ENCODE results near the gene PDZRN4.
"Not testable (repeated sequence)": the region's sequence is repeated elsewhere in the genome, so short reads cannot be mapped to it uniquely, and the experiment has no call there.

PDZRN4 gene

GRCh38 chr12:41188058-41188840, at the start of gene PDZRN4:
PDZRN4 (plus strand) TSS chr12:41188320.
- DNase-seq (ENCODE audit: low spot score) = no peak

- DNase-seq (ENCODE audit: low spot score) = no peak
Observed at GRCh38 chr12:41140117-41140516, 48.0 kb upstream of the PDZRN4 start.

DNA sequence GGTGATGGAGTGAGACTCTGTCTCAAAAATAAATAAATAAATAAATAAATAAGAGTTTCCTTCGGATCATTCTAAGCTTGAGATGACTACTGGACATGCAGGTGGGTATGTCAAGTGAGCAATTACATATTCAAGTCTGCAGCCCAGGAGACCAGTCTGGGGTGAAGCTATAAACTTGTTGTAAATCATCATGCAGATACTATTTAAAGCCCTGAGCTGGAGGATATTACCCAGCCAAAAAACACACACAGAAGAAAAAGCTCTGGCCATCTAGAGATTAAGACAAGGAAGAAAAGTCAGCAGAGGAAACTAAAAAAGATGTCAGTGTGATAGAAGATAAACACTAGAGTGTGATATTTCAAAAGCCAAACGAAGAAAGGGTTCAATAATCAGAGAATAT, 47.0 kb upstream of the PDZRN4 start:
- DNase-seq (ENCODE audit: low spot score) = no peak

DNA sequence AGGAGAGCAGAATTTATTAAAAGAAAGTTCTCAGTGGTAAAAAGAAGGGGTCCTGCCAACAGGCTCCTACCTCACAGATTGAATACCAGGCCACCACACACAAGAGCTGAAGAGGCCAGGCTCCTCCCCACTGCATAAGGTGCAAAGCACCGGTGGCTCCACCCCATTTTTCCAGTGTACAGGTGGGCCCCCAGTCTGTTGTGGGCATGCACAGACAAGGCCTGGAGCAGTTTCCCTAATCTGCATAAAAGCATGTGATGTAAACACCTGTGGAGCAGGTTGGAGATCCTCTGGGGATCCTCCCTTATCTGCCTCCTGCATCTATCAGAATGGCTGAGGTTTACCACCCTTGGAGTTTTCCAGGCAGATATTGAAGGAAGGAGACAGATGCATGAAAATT, 45.7 kb upstream of the PDZRN4 start:
- no peak for DNase-seq (ENCODE audit: low spot score)

GRCh38 chr12:41151793-41152192, 36.3 kb upstream of the PDZRN4 start:
- no peak for DNase-seq (ENCODE audit: low spot score)

DNA sequence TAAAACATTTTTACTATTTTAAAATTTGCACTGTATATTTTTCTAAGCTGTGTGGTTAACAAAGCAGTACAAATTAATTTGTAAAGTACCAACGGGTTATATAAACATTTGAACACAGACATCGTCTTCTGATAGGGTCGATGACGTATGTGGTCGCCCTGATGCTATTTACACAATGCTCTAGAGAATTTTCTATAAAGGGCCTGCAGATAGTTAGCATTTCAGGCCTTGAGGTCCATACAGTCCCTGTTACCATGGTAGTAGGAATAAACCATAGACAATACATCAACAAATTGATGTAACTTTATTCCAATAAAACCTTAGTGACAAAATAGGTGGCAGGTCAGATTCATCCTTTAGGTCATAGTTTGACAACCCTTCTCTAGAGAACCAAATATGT, 25.7 kb upstream of the PDZRN4 start:
- DNase-seq (ENCODE audit: low spot score) = no peak

DNA sequence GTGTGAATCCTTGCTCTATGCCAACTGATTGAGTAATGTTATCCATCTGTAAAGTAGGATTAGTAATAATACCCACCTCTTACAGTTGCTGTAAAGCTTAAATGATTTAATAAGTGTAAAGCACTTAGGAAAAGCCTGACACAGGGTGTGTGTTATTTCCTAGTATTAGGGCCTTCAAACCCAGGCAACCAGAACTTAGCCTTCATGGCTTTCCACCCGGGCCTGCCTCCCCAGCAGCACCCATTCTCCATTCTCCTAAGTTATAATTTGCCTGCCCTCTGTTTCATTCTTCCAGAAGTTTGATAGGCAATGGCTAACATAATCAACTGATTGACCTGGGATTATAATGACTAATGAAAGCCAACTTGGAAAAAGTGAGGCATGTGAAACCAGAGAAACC, 20.4 kb upstream of the PDZRN4 start:
- no peak for DNase-seq (ENCODE audit: low spot score)

DNA sequence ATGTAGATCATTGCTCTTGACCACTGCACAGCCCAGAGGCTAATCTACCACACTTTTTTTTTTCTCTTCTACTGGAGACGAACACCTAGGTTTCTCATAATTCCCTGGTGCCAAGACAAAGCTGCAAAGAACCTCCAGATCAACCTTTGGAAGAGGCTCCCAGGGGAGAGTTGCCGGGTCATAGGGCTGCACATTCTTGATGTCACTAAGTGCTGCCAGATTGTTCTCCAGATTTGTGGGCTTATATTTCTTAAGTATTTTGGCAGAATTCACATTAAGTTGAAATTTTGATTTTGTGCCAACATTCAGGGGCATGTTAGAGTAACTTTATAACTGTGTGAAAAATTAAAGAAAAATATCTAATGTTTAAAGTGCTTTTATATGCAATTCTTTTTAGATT, 13.5 kb upstream of the PDZRN4 start:
- no peak for DNase-seq (ENCODE audit: low spot score)

GRCh38 chr12:41179507-41179906, 8.6 kb upstream of the PDZRN4 start:
- DNase-seq (ENCODE audit: low spot score) = not testable (repeated sequence)

- no peak for DNase-seq (ENCODE audit: low spot score)
Observed at GRCh38 chr12:41184864-41185263, 3.3 kb upstream of the PDZRN4 start.

DNA sequence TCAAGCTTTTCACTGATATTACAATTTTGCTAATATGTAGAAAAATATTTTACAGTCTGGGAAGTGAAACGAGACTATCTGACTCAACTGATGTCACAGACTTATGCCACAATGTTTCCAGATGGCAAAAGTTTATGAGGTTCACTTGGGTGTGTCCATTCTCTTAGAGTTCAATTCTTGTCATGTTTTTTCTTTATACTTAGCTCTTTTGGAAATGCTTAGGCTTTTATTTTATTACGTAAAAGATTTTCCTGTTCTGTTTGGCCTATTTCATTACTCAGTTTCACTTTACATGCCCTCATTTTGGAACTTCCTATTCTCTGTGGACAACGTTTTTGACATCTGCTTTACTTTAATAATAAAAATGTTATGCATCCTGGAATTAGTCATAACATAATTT, 2.1 kb upstream of the PDZRN4 start:
- DNase-seq (ENCODE audit: low spot score) = no peak

DNA sequence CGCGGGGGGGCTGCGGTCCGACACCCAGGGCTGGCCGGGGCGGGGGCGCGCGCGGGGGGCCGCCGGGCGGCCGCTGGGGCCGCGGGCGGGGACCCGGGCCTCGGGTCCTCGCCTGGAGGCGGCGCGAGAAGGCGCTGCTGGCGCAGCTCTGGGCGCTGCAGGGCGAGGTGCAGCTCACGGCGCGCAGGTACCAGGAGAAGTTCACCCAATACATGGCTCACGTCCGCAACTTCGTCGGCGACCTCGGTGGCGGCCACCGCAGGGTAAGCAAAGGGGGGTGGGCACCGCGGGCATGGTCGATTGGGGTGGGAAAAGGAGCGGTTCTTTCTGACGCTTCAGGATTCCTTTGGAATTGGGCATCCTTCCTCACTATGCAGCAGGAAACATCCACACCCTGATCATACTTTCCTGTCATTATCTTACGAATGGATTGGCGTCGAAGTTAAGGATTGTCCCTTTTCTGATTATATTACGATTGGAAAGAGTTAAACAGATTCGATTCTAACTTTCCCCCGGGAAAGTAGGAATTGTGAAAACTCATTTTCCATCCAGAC, 798 bp downstream of the PDZRN4 start:
- no peak for DNase-seq (ENCODE audit: low spot score)

GRCh38 chr12:41189395-41190251, 1.5 kb downstream of the PDZRN4 start:
- DNase-seq (ENCODE audit: low spot score) = no peak

- peak; percentile 28 for DNase-seq (ENCODE audit: low spot score)
Observed at GRCh38 chr12:41190338-41190737, 2.2 kb downstream of the PDZRN4 start.

GRCh38 chr12:41191549-41191948, 3.4 kb downstream of the PDZRN4 start:
- DNase-seq (ENCODE audit: low spot score) = not testable (repeated sequence)

DNA sequence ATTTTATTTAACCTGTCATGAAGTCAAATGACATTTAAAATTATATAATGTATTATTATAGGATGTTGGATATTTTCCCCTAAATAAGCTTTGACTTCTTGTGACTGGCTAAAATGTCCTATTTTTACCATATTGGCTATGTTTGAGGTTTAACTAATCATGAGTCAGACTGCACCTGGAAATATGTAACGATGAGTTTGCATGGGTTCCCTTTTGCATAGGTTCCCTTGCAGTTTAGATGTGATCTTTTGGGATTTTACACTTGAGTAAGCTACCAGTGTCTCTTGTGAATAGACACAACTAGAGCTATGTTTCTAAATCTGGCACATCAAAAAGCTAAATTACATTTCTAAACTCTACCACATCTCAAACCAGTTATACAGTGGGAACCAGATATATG, 5.2 kb downstream of the PDZRN4 start:
- DNase-seq (ENCODE audit: low spot score) = no peak

GRCh38 chr12:41202051-41202450, 13.9 kb downstream of the PDZRN4 start:
- no peak for DNase-seq (ENCODE audit: low spot score)

DNA sequence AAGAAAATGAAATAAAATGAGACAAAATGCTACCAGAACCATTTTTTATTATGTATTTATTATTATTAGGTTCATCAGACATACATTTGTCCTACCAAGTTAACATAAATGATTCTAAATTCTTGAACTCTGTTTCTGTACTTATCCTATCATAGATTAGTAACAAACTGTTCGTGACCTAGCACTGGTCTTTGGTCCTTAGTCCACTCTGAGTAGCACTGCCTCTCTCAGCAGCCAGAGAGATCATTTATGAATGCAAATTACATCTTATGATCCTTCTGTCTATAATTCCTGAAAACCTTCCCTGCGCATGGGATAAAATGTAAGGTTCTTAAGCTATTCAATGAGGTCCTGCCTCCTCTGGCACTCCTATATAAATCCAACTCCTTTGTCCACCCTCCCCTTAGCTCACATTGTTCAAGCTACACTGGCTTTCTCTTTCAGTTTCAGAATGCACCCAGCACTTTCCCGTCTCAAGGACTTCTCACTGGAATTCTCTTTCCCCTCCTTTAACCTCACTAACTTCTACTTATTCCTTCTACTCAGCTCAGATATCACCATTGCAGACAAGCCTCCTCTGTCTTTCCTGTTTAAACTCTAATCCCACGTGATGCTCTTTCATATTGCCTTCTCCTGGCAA, 17.1 kb downstream of the PDZRN4 start:
- DNase-seq (ENCODE audit: low spot score) = no peak

GRCh38 chr12:41206298-41206697, 18.2 kb downstream of the PDZRN4 start:
- no peak for DNase-seq (ENCODE audit: low spot score)

DNA sequence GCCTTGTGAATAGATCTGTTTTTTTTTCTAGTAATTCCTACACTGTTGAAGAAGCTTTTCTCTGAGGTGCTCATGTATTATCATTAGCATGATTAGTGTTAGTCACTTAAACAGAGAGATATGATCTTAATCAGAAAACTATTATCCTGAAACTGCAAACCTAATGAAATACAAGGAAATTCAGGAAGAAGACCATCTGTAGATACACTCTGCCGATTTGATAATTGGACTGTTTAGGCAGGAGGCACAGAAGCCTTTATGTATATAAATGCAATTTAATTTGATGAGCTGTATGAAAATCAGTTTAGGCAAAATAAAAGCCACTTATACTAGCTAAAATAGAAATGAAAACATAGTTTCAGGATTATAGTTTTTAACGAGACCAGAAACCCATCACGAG, 23.3 kb downstream of the PDZRN4 start:
- no peak for DNase-seq (ENCODE audit: low spot score)

DNA sequence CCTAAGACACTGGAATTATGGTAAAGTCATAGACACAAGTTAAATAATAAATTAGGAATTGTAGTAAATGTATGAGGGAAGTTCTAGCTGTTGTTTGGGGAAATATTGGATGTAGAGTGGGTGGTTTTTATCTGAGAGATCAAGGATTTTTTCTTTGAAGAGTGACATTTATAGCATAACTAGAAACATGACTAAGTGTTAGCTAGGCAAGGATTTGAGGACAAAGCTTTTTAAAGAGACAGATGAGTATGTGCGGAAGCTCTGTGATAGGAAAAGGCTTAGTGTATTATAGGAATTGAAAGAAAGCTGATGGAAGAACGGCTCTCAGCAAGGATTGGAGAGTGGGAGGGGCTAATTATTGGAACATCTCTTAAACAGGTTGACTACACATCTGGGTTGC, 24.5 kb downstream of the PDZRN4 start:
- DNase-seq (ENCODE audit: low spot score) = no peak

GRCh38 chr12:41213107-41213506, 25.0 kb downstream of the PDZRN4 start:
- no peak for DNase-seq (ENCODE audit: low spot score)

DNA sequence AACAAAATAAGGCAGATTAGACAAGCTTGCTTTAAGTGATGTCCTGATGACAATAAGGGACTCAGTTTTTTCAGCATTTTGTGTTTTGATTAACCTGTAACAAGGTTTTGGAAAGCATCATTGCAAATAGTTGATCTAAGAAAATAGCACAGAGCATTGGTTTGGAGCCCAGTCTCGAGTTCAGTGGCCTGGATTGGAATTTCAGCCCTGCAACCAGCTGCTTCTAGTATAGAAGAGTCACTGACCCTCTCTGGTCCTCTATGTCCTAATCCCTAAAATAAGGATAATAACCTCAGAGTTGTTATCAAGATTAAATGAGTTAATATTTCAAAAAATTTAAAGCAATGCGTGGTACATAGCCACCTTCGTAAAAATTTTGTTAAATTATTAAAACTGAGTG, 25.5 kb downstream of the PDZRN4 start:
- no peak for DNase-seq (ENCODE audit: low spot score)

Measured in HuH-7 (cell line).